Activated CD4-positive, alpha-beta T cell treated with anti-CD3 and anti-CD28 coated beads, Interleukin-2, amount 50 U/mL, for 16 hours (primary cell): Measurements from ENCODE around the gene CDH4.

Source experiments
- DNase-seq: peaks from one replicate; pipeline ENCODE4 v3.0.0-alpha.2; 2020

The CDH4 gene

GRCh38 chr20:61588411-61589385 lies 336.6 kb downstream of the CDH4 start:
- DNase-seq = no peak

- no peak for DNase-seq
These were observed 338.2 kb downstream of the CDH4 start for GRCh38 chr20:61590236-61590635.

GRCh38 chr20:61593516-61593915 lies 341.5 kb downstream of the CDH4 start:
- no peak for DNase-seq

GRCh38 chr20:61594198-61594597 lies 342.1 kb downstream of the CDH4 start:
- DNase-seq = no peak

GRCh38 chr20:61595216-61595615 lies 343.2 kb downstream of the CDH4 start:
- no peak for DNase-seq

GRCh38 chr20:61596687-61597330 lies 344.7 kb downstream of the CDH4 start:
- DNase-seq = no peak

GRCh38 chr20:61597996-61598395 lies 345.9 kb downstream of the CDH4 start:
- no peak for DNase-seq

GRCh38 chr20:61598586-61598985 lies 346.5 kb downstream of the CDH4 start:
- DNase-seq = no peak

GRCh38 chr20:61599061-61599531 lies 347.0 kb downstream of the CDH4 start:
- DNase-seq = no peak

- no peak for DNase-seq
These were observed 347.5 kb downstream of the CDH4 start for GRCh38 chr20:61599541-61599992.

- DNase-seq = no peak
These were observed 348.0 kb downstream of the CDH4 start for GRCh38 chr20:61600016-61600415.

GRCh38 chr20:61601361-61601760 lies 349.3 kb downstream of the CDH4 start:
- DNase-seq = no peak

GRCh38 chr20:61601853-61602252 lies 349.8 kb downstream of the CDH4 start:
- no peak for DNase-seq

GRCh38 chr20:61603715-61604114 lies 351.7 kb downstream of the CDH4 start:
- DNase-seq = no peak

- no peak for DNase-seq
These were observed 352.5 kb downstream of the CDH4 start for GRCh38 chr20:61604549-61604948.

- no peak for DNase-seq
These were observed 353.2 kb downstream of the CDH4 start for GRCh38 chr20:61605283-61605682.

- DNase-seq = no peak
These were observed 353.9 kb downstream of the CDH4 start for GRCh38 chr20:61605862-61606557.

GRCh38 chr20:61608275-61609085 lies 356.4 kb downstream of the CDH4 start:
- DNase-seq = no peak

GRCh38 chr20:61609461-61609860 lies 357.4 kb downstream of the CDH4 start:
- no peak for DNase-seq

GRCh38 chr20:61611401-61612180 lies 359.5 kb downstream of the CDH4 start:
- no peak for DNase-seq

- DNase-seq = no peak
These were observed 362.1 kb downstream of the CDH4 start for GRCh38 chr20:61613917-61614705.
